GM19397 (cell line): ENCODE results near the gene SLC9A8.

Experiments
- ATAC-seq: cut with Tn5 transposase; IDR thresholded peaks from one replicate; pipeline ENCODE4 v1.9.1; 2021; ENCODE audit warnings: mild to moderate bottlenecking, moderate library complexity; ENCODE audit not compliant: unreplicated experiment

The SLC9A8 gene

DNA sequence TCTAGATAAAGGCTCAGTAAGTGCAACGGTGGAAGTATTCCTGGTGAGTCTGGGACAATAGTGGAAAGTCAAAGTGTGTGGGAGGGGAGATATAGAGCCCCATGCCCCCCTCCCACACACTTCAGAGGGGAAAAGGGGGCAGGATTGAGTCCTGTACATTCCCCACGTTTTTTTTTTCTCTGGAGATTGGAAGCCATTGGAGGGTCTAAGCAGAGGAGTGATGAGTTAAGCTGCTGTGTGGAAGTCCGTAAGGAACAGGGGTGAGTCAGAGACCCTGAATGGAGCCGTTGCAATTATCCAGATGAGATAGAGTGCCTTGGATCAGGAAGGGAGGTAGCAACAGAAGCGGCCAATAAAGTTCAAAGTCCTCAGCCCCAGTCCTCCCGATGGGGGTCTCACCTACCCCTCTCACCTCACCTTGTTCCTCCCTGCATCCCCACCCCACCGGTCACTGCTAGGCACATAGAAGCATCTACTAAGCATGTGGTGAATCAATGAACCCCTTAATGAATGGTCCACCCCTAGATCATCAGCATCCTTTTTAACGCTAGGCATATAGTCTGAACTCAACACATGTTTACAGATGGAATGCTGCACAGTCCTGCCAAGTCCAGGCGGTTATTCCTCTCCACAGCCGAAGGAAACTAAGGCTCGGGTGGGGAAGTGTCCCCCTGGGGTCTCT is 662 bp upstream of the SLC9A8 start:
- ATAC-seq: no peak

DNA sequence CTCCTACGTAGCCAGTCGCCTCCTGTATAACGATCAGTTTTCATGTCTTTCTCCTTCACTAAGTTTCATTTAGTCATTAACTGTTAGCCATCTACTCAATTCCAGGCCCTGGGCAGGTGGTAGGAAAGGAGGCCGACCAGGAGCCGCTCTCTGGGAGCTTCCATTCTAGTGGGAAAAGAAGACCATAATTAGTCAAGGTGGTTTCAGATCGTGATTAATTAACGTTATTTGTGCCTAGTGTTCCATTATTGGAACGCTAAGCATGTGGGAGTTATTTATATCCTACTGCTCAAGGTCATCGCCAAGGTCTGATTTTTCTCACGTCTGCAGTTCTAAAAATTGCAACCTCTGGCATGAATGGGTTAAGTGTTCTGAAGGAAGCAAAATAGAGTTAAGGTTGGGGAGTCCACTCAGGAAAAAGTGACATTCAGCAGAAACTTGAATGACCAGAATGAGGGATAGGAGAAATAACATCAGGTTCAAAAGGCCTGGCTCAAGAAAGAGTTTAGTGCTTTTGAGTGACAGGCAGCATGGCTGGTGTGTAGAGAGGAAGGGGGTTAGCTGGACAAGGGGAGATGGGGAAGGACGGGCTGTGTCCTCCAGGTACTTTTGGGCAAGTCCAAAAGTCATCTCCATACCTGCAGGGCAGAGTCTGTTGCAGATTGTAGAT is 812 bp downstream of the SLC9A8 start:
- no peak for ATAC-seq

DNA sequence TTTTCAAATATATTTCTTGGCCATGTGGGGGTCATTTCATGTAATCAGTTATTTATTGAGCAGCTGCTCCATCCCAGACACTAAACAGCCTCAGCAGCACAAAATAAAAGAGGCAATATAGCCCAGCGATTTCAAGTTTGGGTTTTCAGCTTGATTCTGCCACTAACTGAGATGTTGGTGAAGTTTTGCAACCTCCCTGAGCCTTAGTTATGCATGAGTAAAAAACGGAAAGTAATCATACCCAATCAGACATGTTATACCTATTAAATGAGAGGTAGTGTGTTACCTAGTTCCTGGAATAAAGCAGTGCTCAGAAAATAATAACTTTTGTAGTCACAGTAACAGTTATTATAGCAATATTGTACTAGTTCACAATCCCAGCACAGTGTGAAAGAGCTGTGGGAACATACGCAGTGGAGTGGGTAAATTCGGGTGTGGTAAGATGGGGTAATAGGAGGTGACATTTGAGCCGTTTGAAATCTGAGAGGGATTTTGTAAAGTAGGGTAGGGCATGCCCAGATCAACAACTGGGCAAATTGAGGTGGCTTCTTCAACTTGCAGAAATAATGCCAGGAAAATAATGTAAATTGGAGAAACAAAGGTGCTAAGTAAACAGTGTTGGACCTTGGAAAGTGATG is 1.5 kb downstream of the SLC9A8 start:
- no peak for ATAC-seq

DNA sequence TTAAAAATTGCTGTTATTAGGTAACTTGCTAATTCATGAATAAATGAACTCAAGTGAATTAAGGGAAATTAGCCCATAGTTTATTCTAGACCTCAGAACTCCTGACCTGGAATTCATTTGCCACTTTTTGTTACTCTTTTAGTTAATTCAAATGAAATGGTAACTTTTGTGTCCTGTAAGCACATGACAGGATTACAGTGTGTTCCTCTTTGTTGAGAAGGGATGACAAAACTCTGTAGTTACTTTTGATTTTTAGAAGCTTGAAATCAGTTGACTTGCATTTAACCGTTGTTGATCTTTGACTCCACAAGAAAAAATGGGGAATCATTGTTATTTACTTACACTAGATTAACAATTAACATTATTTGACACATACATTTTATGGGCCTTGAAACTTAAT is 6.2 kb downstream of the SLC9A8 start:
- ATAC-seq: no peak

DNA sequence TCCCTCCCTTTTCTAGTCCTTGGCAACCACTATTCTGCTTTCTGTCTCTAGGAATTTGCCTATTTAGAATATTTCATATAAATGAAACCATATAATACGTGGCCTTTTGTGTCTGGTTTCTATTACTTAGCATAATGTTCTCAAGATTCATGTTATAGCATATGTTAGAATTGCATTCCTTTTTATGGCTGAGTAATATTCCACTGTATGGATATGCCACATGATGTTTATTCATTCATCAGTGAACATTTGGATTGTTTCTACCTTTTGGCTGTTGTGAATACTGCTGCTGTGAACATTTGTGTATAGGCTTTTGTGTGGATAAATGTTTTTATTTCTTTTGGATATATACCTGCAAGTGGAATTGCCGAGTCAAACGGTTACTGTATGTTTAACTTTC is 7.1 kb downstream of the SLC9A8 start:
- ATAC-seq: no peak

DNA sequence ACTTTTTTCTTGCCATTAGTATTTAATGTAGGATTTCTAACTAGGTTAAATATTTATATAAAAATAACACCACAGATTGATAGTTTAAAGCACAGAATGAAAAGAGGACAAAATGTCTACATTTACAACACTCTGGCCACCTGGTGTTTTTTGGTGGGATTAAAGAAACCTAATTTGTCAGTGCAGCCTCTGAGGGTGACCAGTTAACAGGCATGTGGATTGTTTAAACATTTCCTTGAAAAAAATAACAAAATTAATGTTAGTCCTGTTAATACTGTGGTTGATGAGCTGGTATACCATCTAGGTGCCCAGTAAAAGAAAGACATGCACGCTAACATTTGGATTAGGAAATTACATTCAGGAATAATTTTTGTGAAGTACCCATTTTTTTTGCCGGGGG is 8.8 kb downstream of the SLC9A8 start:
- ATAC-seq: no peak

DNA sequence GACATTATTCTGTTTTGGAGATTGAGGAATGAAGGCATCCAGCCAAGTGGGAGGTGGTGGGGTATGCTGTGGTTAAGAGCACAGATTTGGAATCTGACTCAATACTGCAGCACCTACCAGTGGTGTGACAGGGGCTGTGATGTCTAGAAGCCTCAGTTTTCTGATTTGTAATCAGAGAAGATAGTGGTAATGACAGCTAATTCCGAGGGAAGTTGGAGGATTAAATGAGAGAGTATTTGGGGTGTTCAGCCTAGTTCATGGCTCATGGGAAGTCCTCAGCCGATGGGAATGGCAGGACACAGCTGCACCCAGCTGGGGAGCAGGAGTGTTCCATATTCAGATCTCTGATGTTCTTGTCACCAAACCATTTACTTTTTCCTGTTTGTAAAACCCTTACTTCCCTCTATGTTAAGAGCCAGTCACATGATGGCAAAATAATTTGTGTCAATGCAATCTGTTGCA is 9.3 kb downstream of the SLC9A8 start:
- ATAC-seq: no peak

DNA sequence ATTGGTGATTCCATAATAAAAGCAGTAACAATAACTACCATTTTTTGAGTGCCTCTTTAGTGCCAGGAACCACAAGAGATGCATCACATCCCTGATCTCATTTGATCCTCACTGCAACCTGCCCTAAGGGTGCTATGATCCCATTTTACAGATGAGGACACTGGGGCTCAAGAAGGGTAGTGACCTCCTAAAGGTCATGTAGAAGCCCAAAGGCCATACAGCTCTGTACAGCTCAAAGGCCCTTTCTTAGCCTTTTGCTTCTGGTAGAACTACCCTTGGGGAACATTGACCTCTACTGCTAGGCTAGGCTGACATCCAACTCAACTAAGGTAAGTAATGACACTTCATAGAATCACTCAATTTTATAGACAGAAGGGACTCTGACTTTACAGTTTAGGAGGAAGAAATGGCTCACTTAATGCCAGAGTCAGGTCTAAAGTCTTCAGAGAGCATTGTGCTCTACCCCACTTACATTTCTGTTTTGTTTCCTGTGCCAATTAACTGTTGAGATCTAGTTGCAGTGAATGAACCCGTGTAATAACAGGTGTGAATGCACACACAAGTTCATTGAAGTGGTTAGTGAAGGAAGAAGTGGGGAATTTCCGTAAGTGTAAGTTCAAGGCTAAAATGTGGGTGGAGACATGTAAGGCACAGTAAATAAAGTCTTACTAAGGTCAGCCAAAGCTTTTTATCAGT is 10.7 kb downstream of the SLC9A8 start:
- no peak for ATAC-seq

DNA sequence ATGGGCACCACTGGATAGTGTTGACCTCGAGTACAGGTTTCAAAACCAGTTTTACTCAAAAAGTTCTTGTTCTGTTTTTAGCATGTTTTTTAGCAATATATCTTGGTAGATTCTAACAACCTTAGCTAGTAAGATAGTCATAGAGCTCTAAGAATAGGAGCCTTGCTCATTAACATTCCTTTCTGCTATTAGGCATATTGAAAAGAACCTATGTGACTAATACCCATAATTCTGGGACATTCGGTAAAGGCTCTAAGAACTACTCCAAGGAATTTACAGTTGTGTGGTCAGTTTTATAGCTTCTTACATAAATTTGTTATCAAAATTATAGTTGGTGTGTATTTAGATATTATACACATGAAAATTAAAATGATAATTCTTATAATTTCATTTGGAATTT is 11.6 kb downstream of the SLC9A8 start:
- no peak for ATAC-seq

DNA sequence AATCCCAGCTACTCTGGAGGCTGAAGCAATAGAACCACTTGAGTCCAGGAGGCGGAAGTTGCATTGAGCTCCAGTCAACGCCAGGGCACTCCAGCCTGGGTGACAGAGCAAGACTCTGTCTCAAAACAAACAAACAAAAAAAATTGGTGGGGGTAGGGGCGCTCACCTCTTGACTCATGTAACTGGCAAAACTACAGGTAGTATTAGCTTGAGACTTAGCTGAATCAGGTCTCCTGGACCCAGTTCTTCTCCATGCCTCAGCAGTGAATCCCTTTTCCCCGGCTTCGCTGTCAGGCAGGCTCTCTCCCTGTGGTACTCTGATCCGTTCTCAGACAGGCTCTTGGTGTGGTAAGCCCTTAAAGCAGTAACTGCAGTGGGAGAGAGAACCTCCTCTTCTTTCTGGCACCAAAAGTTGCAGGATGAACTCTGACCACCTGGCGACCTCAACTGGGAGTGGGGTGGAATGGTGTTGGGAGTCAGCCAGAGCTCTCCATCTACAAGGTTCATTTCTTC is 12.9 kb downstream of the SLC9A8 start:
- no peak for ATAC-seq

DNA sequence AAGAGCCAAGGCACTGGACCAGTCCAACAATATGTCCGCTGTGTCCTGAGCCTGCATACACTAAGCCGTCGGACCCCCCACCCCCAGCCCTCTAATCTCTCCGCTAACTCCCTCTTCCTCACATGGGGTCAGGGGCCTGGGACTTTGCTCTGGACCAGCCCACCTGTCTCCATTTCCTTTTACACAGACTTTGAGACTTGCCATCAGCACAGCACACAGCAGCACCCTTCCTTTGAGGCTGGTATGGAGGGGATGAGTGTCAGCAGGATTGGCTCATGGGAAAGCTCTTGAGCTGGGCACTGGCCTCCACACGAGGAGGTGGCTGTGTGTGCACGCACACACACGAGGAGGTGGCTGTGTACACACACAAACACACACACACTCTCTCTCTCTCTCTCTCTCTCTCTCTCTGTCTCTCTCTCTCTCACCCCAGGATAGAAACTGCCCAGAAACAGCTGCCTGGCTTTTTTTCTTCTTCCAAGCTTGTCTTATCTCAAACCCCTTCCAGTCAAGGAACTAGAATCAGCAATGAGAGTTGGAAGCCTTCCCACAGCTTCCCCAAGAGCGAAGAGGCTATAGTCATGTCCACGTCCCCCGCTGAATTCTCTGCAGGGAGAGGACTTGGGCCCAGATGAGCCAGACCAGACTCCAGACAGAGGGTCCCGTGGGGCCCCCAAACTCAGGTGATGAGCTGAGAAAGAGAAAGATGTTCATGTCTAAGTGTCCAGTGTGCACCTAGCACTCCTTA is 18.6 kb downstream of the SLC9A8 start:
- ATAC-seq: no peak

DNA sequence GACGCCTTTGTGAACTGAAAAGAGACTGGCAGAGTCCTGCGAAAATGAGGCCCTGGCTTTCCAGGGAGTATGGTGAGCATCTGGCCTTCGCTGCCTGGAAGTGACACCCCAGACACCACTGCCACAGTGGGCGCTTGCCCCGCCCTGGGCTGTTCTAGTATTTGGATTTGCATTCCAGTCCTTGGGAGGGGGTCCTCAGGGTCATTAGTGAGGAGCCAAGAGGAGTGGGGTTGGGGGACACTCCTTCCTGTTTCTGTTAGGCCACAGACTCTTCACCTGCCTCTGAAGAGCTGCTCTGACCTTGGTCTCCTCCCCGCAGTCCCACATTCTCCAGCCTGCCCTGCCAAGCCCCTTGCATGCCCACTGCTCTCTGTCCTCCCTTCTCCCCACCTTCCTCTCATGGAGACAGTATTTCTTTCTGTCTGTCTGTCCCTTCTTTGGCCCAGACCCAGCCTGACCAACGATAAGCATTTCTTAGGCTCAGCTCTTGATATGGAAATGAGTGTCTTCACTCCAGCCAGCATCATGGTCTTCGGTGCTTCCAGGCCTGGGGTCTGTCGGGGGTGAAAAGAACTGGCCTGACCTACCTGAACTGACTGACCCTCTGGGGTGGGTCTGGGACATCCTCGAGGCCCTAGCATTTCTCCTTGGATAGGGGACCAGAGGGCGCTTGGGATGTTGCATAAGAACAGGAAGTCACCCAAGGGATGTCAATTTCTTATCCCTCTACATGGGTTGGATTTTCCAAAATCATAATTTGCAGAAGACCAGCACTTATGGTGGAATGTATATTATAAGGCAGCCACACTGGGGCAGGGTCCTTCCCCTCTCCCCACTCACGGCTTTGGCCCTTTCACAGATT is 19.4 kb downstream of the SLC9A8 start:
- no peak for ATAC-seq

DNA sequence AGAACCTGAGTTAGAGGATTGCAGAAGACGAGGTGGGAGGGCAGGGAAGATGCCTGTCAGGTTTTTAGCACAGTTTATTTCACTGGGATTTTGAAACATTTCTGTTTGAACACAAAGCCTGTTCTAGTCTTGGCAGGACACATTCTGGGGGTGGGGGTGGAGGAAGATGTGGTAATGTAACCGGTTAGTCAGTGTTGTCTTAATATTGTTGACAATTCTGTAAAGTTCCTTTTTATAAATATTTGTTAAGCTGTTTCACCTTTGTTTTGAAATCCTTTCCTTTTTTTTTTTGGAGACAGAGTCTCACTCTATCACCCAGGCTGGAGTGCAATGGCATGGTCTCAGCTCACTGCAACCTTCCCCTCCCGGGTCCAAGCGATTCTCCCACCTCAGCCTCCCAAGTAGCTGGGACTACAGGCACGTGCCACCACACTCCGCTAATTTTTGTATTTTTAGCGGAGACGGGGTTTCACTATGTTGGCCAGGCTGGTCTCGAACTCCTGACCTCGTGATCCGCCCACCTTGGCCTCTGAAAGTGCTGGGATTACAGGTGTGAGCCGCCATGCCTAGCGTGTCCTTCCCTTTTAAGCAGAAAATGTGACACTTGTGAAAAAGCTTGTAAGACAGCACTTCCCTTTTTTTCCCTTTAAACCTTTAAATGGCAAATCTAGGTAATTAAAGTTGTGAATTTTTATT is 20.2 kb downstream of the SLC9A8 start:
- ATAC-seq: no peak

DNA sequence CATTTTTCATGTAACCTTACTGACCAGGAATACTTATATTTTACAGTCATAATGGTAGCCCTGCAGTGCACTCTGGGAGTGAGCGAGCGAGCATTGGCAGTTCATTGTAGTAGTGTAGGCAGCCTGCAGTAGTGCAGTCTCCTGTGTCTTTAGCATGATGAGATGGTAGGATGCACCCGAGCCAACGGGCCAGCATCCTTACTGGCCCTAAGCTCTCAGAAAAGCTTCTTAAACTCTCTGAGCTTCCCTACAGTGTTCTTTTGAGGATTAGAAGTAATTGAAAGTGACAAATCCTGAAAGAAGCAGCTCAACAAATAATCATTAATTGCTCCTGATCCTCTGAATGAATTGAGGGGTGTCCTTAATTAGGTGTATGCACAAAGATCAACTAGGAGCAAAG is 20.9 kb downstream of the SLC9A8 start:
- ATAC-seq: no peak

DNA sequence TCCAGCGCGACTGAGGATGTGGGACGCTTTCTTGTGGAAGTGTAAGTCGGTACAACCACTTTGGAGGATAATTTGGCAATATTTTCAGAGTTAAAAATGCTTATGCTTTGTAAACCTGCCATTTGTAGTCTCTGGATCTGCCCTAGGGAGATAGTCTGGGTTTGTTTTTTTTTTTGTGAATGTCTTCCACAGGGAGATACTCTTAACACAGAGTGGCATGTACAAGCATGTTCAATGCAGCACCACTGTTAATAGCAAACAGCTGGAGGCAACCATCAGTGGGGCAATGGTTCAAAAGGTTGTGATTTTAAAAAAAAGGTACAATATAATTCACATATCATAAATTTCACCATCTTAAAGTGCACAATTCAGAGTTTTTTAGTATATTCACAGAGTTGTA is 22.4 kb downstream of the SLC9A8 start:
- no peak for ATAC-seq

DNA sequence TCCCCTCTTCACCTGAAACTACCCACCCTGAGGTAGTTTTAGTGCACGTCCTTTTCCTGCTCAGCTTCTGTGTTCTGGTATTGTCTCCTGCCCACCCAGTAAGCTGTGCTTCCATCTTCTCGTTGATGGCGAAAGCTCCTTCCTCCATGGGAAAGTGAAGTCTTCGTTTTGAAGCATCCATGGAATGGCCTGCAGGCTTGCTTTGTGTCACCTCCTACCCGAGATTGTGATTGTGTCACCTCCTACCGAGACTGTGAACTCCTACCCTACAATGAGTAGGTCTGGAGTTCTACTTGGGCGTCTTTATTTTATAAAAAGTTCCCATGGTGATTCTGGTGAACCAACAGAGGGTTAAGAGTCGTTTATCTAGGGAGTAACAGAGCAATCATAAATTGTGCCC is 25.9 kb downstream of the SLC9A8 start:
- ATAC-seq: no peak

DNA sequence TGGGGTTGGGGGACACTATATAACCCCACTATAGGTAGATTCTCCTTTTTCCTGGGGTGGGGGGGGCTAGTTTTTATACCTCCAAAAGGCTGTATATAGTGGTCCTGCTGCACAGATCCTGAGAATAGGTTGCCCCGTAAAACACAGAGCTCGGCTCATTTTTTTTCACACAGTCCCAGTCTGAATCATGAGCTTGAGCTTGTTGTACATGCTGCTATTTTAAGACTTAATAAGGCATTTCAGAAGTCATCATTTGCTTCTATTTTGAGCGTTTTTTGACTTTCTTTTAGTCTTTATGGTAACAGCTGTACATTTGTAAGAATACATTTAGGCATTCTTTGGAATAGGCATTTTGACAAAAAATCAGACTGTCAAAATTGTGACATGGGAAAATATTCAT is 30.5 kb downstream of the SLC9A8 start:
- ATAC-seq: no peak

DNA sequence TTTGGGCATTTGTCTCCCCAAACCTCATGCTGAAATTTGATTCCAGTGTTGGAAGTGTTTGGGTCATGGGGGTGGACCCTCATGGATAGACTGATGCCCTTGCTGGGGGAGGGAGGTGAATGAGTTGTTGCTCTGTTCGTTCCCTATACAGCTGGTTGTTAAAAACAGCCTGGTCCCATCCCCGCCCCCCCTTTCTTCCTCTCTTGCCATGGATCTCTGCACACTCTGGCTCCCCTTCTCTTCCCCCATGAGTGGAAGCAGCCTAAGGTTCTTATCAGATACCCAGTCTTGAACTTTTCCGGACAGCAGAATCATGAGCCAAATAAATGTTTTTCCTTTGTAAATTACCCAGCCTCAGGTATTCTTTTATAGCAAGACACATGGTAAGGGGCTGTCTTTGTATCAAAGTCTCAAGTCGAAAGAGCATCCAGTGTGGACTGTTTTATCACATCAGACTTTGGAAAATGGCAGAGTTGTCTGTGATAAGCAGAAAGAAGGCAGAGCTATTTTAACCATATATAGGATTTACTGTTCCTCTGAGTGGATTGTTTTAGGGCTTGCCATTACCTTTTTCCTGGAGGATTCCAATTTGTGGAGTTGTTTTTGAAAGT is 31.2 kb downstream of the SLC9A8 start:
- no peak for ATAC-seq

DNA sequence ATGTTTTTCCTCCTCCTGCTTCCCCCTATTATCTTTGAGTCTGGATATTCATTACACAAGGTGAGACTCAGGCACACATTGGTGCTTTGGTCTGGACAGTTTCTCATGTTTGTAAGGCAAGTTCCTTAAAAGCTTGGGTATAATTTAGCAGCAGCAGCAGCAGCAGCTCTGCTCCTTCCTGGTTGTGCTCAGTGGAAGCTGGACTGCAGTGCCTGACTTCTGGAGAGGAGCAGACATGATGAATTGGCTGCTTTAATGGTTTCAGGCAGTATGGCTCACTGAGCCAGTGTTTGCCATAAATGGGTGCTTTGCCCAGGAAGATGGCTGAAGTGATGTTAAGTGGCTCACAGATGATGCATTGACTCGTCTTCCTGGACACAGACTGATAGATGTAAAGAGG is 32.4 kb downstream of the SLC9A8 start:
- ATAC-seq: no peak
